Parietal lobe (tissue), 2 donors: ENCODE measurements around the gene ARHGAP12. TPM values are rescaled to one million over a fixed set of nuclear protein-coding genes. Genes with fewer than 3 reads are reported as not detected.

Experiments
- small RNA-seq: library from RNA; depleted of rRNA; stranded (forward); fragments of <200 nt; gene quantifications from one replicate; pipeline ENCODE3, GENCODE V24; 2014; ENCODE audit warnings: low replicate concordance
- total RNA-seq: library from RNA; depleted of rRNA; stranded (reverse); fragments of >200 nt; gene quantifications from one replicate; pipeline ENCODE4 v1.2.3, GENCODE V29; 2014

The ARHGAP12 gene, protein sequence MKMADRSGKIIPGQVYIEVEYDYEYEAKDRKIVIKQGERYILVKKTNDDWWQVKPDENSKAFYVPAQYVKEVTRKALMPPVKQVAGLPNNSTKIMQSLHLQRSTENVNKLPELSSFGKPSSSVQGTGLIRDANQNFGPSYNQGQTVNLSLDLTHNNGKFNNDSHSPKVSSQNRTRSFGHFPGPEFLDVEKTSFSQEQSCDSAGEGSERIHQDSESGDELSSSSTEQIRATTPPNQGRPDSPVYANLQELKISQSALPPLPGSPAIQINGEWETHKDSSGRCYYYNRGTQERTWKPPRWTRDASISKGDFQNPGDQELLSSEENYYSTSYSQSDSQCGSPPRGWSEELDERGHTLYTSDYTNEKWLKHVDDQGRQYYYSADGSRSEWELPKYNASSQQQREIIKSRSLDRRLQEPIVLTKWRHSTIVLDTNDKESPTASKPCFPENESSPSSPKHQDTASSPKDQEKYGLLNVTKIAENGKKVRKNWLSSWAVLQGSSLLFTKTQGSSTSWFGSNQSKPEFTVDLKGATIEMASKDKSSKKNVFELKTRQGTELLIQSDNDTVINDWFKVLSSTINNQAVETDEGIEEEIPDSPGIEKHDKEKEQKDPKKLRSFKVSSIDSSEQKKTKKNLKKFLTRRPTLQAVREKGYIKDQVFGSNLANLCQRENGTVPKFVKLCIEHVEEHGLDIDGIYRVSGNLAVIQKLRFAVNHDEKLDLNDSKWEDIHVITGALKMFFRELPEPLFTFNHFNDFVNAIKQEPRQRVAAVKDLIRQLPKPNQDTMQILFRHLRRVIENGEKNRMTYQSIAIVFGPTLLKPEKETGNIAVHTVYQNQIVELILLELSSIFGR
- 77.9 TPM for total RNA-seq

DNA sequence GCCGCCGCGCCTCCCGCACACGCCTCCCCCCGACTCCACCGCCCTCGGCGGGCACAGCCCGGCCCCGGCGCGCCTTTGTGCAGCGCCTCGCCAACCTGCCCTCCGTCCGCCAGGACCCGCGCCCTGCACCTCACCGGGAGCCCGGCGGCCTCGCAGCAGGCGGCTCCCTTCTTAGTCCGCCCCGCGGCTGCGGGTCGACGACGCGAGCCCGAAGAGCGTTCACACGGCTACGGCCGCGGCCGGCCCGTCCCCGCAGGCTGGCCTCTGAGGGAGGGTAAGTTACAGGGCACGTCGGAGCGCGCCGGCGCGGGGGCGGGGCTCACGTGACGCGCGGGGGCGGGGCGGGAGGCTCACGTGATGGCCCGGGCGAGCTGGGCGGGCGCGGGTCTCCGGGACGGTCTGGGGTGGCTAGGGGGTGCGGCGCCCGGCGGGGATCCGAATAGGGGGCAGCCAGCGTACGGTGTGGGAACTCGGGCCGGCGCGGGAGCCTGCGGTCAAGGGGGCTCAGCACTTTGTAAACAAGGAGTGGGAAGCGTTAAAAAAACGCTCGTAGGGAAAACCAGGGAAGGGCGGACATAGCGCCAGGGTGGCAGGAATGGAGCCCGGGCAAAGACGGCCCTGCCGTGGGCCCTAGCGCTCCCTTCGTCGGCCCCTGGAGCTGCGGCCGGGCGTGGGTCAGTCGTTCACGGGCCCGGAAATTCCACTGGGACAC, at the start of gene ARHGAP12:
Gene ARHGAP12, minus strand, starts transcription at position 283 of the 712 bp plus-strand sequence. CDS start 19,976 bp downstream, outside the sequence.

Small RNA genes lying within 50 kb of the gene (small RNA-seq; reads per million reads assigned to genes)
- gene RF00019 = not detected

Other genes with a start within 250 kb of the ARHGAP12 start
- 126 TPM for gene KIF5B, start 127.6 kb upstream of the ARHGAP12 start, total RNA-seq